HG03045 (cell line): ENCODE data around the gene ACTN3.
"Not testable (repeated sequence)": the region's sequence is repeated elsewhere in the genome, so short reads cannot be mapped to it uniquely, and the experiment has no call there.

Experiments used
- ATAC-seq: cut with Tn5 transposase; IDR thresholded peaks from one replicate; pipeline ENCODE4 v1.9.1; 2021; ENCODE audit warnings: mild to moderate bottlenecking, moderate library complexity; ENCODE audit not compliant: unreplicated experiment

Gene ACTN3

GRCh38 chr11:66543263-66544107, 3.2 kb upstream of the ACTN3 start:
- no peak for ATAC-seq

- ATAC-seq: not testable (repeated sequence)
These were observed 1.8 kb upstream of the ACTN3 start for GRCh38 chr11:66544952-66545351.

- peak; percentile 82 for ATAC-seq
These were observed 869 bp upstream of the ACTN3 start, which contains the start of gene ZDHHC24 for GRCh38 chr11:66545701-66546367. Gene ZDHHC24 (minus strand): TSS chr11:66546048. CDS start chr11:66546003, 45 bp downstream.

GRCh38 chr11:66546966-66547661, 411 bp downstream of the ACTN3 start:
- ATAC-seq: no peak

DNA sequence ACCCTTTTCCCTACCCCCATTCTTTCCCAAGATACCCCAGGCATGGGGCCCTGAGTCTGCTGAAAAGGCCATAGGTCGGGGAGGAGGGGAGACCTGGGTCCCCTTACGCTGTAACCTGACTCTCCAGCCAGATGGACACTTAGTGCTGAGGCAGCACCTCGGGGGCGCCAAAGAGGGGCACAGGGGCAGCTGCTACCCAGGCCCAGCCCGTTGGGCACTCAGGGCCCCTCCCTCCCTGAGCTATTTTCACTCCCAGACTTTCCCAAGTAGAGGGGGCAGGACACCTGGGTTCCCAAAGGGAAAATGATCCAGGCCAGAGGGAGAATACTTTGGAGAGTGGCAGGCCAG, 933 bp downstream of the ACTN3 start:
- no peak for ATAC-seq

DNA sequence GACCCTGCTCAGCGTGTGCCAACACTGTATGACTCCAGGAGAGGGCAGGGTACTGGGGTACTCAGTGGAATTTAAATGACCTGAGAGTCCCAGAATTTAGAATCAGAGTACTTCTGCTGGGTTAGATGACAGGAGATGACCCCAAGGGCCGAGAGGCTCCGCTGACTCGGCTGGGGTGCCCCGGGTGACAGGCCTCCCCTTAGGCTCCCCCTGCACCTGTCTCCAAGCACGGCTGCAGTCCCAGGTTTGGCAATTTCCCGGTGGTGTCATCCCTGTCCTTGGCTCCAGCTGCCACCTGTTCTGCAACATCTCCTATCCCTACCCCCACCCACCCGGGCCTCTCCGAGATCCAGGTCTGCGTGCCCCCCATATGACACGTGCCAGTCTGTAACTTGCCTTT, 1.3 kb downstream of the ACTN3 start:
- ATAC-seq: no peak

- ATAC-seq: no peak
These were observed 2.3 kb downstream of the ACTN3 start for GRCh38 chr11:66548774-66549630.

DNA sequence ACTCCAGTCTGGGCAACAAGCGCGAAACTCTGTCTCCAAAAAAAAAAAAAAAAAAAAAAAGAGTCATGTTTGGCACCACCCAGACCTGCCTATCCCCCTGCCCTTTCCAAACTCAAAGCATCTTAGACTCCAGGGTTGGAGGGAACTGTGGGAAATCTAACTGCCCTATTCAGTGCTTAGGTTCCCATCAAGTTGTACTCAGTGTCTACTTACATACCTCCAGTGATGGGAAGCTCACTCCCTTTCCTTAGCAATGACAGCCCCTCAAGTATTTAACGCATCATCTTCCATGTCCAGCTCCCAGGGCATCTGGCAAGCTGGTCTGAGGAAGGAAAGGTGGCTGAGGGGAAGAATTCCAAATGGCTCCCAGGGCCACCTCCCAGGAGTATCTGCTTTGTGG, 3.0 kb downstream of the ACTN3 start:
- ATAC-seq: no peak

DNA sequence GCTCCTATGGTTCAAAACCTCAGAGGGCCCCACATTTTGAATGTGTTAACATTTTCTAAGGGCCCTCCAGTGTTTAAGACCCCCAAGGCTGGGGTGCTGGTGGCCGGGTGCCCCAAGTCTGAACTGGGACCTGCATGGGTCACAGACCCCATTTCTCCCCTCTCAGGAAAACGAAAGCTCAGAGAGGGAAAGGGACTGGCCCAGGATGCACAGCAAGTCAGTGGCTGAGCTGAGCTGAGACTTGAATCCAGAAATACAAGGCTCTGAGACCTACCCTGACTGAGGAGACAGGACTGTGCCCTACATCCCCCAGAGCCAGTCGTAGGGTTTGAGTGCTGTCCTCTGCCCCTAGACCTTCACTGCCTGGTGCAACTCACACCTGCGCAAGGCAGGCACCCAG, 4.2 kb downstream of the ACTN3 start:
- ATAC-seq: no peak

DNA sequence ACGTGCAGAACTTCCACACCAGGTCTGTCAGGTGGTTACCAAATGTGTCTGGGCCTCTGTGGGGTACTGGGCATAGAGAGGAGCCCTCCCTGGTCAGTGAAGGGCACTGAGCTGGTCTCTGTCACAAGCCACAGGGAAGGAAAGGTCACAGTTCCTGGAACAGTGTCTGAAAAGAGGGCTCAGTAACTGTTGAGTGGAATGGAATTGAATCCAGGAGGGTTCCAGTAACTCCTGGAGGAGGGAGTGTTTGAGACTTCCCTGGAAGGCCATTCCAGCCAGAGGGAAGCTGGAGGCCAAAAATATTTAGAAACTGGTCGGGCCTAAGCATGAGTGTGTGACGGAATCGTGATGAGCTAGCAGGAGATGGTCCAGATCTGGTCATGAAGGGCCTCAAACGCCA, 7.9 kb downstream of the ACTN3 start:
- ATAC-seq: no peak

DNA sequence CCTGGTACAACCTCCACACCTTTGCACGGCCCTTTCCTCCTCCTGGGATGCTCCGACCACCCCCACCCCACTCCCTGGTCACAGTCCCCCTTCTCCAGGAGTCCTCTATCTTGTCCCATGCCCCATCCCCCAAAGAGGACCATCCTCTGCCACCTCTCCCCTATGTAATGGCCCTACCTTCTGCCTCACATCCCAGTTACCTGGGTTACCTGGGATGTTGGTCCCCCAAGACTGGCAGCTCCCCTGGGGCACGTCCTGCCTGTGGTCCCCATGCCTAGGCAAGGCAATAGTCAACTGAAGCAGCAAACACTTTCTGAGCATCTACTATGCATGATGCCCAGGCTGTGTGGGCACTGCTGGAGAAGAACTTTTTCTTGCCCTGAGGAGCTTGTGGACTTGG, 8.7 kb downstream of the ACTN3 start:
- ATAC-seq: no peak

DNA sequence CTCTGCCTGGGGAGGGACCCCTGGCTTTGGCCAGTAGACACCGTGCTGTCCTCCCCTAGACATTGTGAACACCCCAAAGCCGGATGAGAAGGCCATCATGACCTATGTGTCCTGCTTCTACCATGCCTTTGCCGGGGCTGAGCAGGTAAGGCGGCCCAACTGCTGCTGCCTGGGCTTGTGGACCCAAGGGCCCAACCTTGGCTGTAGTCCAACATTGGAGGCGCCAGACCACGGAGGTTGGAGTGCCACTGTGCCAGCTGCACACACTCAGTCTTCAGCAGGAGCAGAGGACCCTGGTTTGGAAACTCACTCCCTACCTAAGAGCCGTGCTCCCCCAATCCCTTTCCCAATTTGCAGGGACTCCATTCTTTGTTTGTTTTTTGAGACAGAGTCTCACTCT, 9.4 kb downstream of the ACTN3 start:
- ATAC-seq: no peak

DNA sequence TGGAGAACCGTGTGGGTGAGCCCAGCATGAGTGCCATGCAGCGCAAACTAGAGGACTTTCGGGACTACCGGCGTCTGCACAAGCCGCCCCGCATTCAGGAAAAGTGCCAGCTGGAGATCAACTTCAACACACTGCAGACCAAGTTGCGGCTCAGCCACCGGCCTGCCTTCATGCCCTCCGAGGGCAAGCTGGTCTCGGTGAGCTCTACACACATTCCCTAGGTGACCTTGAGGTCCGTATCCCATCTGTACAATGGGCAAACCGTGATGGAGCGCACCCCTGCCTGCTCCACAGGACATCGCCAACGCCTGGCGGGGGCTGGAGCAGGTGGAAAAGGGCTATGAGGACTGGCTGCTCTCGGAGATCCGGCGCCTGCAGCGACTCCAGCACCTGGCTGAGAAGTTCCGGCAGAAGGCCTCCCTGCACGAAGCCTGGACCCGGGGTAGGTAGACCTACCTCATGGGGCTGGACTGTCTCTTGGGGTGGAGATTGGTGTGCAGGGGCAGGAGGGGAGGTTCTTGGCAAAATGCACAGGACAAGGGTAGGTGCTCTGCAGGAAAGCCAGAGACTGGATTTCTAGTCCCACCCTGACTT, 11.1 kb downstream of the ACTN3 start:
- no peak for ATAC-seq

DNA sequence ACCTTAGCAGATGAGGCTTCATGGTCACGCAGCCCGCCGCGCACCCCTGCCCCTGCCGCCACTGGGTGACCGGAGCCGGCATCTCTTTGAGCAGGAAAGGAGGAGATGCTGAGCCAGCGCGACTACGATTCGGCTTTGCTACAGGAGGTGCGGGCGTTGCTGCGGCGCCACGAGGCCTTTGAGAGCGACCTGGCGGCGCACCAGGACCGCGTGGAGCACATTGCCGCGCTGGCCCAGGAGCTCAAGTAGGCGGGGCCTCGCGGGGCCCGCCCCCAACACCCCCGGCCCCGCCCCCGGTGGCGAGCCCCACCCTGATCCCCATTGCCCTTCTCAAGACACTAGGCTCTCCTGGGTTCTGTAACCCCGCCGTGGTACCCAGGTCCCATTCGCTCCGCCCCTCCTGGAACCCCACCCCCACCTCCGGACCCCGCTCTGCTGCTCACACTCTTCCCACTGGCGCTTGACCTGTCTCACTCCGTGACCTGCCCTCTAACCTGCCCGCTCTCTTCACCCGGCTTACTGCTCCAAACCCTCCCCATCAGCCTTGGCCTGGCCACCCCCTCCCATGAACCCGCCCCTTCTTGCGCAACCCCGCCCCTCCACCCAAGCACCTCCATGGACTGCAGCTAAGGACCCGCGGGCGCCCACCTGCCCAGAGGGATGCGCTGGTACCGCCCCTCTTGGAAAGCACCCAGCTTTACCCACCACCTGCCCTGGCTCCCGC, 12.6 kb downstream of the ACTN3 start:
- no peak for ATAC-seq

DNA sequence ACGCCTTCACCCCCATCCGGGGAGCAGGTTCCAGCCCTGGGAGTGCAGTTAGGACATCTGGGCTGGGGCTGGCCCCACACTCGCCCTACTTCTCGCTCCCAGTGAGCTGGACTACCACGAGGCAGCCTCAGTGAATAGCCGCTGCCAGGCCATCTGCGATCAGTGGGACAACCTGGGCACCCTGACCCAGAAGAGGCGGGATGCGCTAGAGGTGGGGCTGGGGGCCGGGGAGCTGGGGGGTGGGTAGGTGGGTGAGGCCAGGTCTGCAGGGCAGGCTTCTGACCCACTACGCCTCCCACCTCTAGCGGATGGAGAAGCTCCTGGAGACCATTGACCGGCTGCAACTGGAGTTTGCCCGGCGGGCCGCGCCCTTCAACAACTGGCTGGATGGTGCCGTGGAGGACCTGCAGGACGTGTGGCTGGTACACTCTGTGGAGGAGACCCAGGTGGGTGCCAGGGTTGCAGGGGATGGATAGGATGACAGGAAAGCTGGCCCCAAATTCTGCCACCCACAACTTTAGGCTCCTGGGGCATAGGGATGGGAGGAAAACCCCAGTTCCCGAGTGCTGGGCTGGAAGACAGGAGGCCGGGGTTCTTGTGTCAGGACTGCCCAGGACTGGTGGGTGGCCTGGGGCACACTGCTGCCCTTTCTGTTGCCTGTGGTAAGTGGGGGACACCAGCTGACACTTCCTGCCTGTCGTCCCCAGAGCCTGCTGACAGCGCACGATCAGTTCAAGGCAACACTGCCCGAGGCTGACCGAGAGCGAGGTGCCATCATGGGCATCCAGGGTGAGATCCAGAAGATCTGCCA, 13.4 kb downstream of the ACTN3 start:
- no peak for ATAC-seq

GRCh38 chr11:66561178-66561974, 14.7 kb downstream of the ACTN3 start:
- no peak for ATAC-seq

DNA sequence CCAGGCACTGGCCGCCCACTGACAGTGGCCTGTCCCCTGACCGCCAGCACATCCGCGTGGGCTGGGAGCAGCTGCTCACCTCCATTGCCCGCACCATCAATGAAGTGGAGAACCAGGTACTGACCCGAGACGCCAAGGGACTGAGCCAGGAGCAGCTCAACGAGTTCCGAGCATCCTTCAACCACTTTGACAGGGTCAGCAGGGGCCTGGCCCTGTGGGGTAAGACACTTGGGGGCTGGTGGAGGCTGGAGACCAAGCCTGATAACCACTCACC, 15.2 kb downstream of the ACTN3 start:
- ATAC-seq: no peak

DNA sequence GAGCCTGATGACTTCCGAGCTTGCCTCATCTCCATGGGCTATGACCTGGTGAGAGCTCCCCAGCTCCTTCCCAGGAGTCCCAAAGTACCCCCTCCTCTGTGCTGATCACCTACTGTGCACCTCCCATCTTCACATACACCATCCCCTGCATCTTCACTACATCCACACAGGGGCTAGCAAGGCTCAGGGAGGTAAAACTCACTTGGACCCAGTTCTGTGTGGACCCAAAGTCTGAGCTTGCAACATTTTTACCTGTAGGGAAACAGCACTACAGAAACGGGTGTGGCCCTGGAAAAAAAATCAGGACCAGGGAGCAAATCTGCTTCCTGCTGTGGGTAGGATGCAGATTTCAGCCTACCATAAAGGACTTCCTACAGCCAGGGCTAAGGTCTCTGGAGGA, 15.6 kb downstream of the ACTN3 start:
- no peak for ATAC-seq
